Activated T-helper 1 cell treated with Interleukin-2 at 50 U/mL for 16 hours (primary cell): ENCODE data around the gene DPM3.
"Not testable (repeated sequence)": the region's sequence is repeated elsewhere in the genome, so short reads cannot be mapped to it uniquely, and the experiment has no call there.

ENCODE experiments used
- DNase-seq: peaks from one replicate; pipeline ENCODE4 v3.0.0-alpha.2; 2020; ENCODE audit warnings: low read depth

DPM3 gene

DNA sequence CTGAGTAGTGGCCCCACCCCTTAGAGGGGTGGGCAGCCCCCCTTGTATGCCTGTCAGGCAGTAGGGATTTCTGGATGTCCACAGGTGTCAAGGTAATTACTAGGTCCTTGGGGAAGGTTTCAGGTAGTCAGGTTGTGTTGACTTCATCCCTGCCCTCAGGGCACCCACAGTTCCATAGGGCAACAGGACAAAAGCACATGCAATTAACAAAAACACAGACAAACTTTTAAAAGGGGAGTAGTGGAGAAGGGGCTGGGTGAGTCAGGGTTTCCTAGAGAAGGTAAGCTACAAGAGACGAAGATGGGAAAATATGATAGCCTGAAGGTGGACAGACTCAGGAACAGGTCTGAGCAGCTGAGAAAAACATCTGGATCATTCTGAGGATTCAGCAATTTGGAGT lies 18.7 kb upstream of the DPM3 start:
- no peak for DNase-seq

DNA sequence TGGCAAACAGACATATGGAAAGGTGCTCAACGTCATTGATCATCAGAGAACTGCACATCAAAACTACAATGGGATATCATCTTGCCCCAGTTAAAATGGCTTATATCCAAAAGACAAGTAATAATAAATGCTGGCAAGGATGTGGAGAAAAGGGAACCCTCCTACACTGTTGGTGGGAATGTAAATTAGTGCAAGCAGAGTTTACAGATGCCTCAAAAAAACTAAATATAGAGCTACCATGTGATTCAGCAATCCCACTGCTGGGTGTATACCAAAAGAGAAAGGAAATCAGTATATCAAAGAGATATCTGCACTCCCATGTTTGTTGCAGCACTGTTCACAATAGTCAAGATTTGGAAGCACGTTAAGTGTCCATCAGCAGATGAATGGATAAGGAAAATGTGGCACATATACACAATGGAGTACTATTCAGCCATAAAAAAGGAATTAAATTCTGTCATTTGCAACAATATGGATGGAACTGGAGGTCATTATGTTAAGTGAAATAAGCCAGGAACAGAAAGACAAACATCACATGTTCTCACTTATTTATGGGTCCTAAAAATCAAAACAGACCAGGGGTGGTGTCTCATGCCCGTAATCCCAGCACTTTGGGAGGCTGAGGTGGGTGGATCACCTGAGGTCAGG lies 15.8 kb upstream of the DPM3 start:
- not testable (repeated sequence) for DNase-seq

DNA sequence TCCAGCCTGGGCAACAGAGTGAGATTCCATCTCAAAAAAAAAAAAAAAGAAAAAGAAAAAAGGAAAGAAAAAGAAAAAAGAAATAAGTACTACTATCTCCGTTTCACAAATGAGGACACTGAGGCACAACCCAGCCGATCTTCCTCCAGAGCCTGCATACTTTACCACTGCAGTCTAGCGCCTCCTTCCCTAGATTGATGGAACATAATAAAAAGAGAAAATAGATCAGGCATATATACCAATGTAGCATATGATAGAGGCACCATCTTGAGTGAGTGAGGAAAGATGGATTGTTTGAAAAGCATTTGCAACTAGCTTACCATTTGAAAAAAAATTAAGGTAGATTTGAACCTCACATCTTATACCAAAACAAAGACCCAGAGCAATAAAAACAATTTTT lies 5.2 kb upstream of the DPM3 start:
- no peak for DNase-seq

DNA sequence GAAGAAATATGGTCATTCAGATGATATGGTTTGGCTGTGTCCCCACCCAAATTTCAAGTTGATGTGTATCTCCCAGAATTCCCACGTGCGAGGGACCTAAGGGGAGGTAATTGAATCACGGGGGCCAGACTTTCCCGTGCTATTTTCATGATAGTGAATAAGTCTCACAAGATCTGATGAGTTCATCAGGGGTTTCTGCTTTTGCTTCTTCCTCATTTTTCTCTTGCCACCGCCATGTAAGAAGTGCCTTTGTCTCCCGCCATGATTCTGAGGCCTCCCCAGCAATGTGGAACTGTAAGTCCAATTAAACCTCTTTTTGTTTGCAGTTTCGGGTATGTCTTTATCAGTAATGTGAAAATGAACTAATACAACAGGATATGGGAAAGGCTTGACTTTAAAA lies 1.4 kb upstream of the DPM3 start:
- no peak for DNase-seq

DNA sequence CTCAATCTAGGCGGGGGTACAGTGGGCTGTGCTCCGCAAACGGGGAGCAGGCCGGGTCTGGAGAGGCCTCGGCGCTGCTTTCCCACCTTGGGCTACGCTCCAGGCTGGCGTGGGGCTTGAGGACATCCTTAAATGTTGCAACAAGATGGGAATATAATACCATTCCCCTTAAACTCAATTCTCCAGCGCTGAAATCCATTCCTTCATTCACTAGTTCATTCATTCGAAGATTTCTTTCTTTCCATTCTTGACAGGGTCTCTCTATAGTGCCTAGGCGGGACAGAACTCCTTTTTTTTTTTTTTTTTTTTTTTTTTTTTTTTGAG lies 261 bp upstream of the DPM3 start:
- DNase-seq = no peak

DNA sequence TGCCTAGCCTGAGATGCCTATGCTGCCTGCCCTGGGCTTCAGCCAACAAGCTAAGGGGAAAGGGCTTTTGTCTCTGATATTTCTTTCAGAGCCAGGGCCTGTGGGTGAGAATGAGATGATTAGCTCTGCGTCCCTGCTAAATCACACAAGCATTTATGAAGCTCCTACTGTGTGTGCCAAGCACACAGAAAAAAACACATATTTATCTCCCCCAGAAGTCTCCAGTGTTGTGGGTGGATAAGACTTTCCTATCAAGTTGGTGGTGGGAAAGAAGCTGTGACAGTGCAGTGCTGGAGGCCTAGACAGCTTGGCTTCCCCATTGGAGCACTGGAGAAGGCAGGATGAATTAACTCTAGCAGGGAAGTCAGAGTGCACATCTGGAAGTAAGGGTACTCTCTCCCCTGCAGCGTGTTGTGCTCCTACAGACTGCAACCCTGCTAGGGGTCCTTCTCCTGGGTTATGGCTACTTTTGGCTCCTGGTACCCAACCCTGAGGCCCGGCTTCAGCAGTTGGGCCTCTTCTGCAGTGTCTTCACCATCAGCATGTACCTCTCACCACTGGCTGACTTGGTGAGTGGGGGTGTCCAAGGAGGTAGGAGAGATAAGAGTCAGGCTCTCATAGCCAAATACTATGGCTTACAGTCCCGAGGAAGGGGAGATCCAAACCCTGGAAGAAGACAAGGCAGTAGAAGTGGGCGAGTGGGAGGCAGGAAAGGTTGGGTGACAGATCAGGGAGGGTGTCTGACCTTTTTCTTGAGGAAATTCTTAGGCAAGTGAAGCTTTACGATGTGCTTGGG lies 3.0 kb downstream of the DPM3 start:
- DNase-seq = no peak

DNA sequence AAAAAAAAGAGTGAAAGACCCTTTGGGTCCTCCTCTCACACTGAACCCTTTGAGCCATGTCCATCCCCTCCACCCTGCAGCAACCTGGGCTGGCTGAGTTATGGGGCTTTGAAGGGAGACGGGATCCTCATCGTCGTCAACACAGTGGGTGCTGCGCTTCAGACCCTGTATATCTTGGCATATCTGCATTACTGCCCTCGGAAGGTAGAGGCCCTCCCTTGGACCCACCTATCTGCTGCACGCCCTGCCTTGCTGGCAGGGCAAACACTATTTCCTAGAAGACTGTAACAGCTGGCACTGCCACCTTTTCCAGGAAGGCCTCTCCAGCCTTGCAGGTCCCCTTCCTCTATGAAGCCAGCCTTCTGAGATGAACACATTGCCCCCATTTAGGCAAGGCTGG lies 3.6 kb downstream of the DPM3 start:
- no peak for DNase-seq

DNA sequence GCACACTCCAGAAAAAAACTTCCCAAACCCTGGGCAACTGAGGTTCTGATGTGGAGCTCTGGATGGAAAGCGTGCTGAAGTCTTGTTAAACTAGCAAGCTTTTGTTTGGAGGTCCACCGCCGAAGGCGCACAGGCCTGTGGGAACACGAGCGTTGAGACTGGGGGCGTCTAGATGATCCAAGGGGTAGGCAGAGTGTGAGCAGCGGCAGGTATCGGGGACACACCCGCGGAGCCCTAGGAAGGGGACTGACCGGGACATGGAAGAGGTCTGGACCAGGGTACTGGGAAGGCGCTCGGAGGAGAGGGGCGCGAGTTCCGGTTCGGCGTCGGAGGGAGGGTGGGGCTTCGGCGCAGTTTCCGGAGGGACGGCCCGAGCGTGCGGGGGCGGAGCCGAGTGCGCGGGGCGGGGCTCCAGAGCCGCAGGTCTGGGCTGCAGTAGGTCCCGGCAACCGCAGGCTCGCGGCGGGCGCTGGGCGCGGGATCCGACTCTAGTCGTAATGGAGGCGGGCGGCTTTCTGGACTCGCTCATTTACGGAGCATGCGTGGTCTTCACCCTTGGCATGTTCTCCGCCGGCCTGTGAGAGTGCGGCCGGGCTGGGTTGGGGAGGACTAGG lies 4.8 kb downstream of the DPM3 start, which contains the start of gene SLC50A1:
Gene SLC50A1, plus strand, starts transcription at position 438 of the 614 bp plus-strand sequence. Its CDS starts 60 bp downstream, at position 498.
- DNase-seq = peak; percentile 87

DNA sequence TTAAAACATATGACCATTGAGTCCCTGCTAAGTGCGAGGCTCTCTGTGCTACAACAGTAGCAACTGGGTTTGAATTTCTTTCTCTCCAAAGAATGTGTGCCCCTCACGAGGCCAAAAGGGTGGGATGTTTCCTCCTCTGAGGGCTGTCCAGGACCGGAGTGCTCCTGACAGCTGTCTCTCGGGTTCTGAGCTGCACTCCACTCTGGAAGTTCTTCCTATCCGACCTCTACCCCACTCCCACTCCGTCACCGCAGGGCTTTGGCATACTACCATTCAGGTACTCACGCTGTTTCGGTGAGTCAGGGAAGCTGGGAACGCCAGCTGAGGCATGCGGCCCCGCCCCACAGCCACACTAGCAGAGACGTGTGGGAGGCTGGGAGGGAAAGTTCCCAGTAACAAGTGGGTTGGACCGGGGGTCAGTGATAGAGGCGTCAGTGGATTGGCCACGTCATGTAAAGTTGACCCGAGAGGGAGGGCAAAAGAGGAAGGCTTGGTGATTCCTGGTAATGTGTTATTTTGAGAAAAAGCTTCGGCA lies 5.4 kb downstream of the DPM3 start:
- DNase-seq = no peak

DNA sequence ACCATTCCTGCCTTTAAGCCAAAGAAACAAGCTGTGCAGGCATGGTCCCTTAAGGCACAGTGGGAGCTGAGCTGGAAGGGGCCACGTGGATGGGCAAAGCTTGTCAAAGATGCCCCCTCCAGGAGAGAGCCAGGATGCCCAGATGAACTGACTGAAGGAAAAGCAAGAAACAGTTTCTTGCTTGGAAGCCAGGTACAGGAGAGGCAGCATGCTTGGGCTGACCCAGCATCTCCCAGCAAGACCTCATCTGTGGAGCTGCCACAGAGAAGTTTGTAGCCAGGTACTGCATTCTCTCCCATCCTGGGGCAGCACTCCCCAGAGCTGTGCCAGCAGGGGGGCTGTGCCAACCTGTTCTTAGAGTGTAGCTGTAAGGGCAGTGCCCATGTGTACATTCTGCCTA lies 6.0 kb downstream of the DPM3 start:
- DNase-seq = no peak

DNA sequence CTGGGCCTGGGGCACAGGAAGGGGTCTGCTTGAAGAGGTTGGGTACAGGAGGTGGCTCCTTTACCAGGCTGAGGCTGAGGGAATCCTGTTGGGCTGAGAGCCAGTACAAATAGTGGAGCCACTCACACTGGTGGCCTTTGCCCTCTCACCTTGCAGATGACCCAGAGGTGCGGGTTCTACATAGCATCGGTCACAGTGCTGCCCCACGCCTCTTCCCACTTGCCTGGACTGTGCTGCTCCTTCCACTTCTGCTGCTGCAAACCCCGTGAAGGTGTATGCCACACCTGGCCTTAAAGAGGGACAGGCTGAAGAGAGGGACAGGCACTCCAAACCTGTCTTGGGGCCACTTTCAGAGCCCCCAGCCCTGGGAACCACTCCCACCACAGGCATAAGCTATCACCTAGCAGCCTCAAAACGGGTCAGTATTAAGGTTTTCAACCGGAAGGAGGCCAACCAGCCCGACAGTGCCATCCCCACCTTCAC lies 6.5 kb downstream of the DPM3 start:
- no peak for DNase-seq

DNA sequence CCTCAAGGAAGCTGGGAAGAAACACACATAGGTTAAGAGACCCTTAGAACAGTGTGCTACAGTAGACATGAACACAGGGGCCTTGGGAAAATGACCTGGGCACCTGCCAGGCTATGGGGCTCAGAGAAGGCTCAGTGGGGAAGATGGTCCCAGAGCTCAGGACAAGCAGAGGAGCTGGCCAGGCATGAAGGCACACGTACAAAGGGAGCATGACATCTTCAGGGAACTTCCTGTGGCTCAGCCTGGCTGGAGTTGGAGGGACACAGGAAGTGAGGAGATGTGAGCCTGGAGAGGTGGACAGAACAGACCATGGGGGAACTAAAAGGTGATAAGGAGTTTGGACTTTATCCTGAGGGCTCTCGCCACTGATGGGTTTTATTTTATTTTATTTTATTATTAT lies 8.5 kb downstream of the DPM3 start:
- DNase-seq = no peak

DNA sequence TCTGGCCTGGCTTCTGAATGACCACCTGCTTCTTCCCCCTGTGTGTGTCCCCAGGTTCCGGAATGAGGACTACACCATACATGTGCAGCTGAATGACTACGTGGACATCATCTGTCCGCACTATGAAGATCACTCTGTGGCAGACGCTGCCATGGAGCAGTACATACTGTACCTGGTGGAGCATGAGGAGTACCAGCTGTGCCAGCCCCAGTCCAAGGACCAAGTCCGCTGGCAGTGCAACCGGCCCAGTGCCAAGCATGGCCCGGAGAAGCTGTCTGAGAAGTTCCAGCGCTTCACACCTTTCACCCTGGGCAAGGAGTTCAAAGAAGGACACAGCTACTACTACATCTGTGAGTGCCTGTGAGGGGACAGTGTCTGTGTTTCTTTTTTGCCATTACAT lies 9.0 kb downstream of the DPM3 start:
- DNase-seq = no peak

DNA sequence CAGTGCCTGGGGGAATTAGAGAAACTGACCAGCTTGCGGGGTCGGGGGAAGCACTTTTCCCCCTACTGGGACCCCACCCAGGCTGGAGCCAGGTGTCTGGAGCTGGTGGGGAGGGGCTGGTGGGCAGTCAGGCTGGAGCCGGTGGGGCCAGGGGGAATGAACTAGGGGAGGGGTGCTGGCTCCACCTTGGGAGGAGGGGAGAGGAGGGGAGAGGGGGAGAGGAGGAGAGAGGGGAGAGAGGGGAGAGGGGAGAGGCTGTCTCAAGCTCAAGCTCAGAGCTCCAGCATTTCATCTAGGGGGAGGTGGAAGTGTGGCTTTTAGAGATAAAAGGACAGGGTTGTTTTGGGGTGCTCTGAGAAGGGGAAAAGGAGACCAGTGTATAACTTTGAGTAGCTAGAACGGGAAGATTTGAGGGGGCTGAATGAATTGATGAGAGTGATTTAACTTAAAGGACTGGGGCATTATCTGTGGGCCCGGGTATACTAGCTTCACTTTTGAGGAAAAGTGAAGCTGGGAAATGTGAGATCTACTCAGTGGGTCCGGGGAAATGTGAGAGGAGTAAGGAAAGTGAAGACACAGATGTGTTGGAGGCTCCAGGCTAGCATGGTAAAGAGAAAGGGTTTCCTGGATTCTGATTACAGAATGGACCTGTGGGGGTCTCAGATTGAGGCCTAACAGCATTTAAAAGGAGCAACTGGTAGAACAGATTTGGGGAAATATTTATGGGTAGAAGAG lies 9.9 kb downstream of the DPM3 start:
- no peak for DNase-seq

DNA sequence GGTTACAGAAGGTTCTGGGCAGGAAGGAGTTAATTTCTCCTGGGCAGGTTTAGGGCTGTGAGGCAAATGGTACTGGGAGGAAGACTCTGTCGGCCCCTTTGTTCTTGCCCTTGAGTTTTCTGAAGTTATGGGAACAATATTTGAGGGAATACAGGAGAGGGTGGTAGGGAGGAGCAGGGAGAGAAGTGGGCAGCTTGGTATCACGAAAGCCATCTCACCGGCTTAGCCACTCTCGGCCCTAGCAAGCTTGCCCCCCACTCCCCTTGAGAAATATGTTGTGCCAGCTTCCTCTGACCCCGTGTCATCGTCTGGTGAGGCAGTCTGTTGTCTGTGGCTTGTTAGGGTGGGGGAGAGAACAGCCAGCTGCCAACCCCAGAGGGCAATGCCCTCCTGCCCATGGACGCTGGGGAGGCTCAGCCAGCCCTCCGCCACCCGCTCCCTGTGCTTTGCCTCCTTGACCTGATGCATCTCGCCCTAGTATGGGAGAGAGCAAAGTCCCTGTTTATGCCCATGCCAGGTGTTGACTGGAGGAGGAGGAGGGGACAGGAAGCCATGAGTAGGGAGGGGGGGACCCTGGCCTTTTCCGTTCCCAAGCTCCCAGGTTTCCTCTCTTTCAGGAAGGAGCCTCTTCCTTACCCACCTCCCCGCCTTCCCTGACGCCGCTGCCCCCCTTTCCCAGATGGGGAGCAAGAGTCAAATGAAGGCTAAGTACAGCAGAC lies 11.4 kb downstream of the DPM3 start:
- DNase-seq = no peak

DNA sequence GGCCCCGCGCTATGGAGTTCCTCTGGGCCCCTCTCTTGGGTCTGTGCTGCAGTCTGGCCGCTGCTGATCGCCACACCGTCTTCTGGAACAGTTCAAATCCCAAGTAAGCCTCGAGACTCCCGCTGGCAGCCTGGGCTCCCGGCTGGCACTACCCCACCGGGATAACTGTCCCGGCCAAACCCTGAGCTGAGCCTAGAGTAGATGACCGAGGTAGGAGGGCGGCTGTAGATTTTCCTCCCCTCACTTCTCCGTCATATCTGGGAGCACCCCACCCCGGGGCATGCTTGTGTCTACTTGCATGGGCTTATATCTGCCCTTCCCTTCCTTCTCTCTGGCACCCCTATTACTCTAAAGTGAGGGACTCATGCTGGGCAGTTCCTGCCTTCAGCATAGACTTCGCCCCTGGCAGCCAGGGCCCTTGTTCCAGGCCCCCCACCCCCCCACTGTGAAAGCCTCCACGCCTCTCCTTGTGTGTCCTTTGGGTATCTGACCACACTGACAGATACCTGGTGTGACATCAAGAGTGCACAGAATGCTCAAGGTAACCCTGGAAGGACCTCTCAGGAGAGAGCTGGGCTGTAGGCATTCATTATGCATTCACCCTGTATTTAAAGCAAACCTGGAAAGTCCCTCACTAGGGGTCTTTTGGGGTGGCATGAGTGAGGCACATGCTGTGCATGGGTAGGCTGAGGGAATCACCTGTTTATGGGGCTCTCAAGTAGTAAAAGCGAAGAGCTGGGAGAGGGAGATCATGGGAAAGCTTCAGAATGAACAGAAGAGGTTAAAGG lies 12.2 kb downstream of the DPM3 start:
- DNase-seq = no peak

DNA sequence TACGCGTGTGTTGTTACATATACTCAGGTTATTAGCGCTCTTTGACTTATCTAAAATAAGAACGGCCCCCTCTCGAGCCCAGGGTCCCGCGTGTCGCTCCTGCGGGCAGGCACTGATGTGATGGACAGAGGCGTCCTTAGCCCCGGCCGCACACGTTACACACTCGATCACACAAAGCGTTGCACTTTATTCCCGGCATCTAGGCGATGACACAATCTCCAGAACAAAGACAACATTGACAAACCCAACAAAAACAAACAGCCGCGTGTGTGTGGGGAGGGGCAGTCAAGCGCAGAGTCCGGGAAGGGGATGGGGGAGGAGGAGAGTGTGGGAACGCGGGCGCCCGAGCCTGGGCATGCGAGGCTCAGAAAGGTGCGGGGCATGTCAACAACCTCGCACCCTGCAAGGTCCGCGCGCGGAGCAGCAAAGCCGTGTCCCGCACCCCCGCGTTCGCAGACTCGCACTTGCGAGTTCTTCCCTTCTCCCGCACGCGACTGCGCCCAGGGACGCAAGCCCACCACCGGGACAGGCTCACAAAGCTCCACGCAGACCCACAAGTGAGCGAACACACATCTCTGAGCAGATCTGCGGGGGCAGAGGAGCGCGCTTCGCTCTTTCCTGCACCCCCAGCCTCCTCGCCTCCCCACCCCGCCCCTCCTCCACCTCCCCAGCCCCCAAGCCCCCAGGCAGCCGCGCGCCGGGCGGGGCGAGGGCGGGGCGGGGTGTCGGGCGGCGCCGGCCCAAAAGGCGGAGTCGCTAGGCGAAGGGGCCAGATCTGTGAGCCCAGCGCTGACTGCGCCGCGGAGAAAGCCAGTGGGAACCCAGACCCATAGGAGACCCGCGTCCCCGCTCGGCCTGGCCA lies 13.0 kb downstream of the DPM3 start, which contains the start of gene EFNA1:
Gene EFNA1, plus strand, starts transcription at position 772 of the 862 bp plus-strand sequence. CDS start 102 bp downstream, outside the sequence.
- peak; percentile 27 for DNase-seq

DNA sequence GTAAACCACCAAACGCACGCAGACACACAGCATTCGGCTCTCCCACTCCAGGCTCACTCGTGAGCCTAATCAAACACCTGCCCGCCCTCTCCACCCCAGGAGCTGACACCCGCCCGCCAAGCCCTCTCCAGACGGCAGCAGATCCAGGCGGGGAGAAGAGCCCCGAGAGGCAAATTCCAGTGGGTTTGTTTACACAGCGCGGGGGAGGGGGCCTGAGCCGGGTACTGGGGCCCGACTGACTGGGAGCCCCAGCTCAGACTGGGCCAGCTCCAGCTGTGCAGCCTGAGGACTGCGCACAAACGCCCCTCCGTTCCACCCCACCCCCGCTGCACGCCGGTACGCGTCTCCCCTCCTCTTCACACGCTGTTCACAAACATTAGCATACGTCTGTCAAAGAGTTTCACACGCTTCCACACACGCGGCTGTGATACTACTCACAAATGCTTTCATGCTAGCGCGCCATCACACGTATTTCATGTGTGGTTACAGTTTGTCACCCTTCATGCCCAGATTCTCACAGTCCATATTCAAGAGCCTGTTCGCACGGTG lies 13.7 kb downstream of the DPM3 start:
- no peak for DNase-seq

DNA sequence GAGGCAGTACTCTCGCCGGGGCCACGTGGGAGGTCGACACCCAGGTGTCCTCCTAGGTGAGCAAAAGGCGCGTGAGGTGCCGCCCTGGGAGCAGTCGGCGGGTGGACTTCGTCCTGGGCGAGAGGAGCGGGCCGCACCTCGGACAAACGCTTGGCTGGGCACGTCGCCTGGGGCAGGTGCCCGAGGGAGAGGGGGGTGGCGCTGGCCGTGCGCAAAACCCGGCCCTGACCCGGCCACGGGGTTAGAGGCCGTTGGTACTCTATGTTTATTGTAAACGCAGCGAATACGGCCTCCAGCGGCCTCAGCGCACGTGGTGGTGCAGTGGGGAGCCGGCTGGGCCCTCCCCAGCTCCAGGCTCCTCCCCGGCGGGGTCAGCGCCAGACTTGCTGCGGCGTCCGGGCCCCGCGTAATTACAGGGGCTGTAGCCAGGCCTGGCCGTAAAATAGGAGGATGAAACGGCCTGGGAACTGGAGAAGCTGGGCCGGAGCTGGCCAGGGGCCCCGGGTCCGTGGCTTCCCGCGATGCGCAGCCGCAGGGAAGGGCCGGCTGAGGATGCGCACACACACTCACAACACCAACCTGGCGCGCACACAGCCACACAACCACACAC lies 14.3 kb downstream of the DPM3 start:
- DNase-seq = no peak
